Peyer's patch (tissue), 4 donors: Measurements from ENCODE around the gene SUSD1.

ENCODE experiments used
- POLR2A ChIP-seq, 2 donors: fragments of 450-650 bp; IDR thresholded peaks; one replicate each; pipeline ENCODE4 v1.5.1; 2017; ENCODE audit warnings: antibody characterized with exemption in 2 of 2, mild to moderate bottlenecking in 2 of 2, moderate library complexity in 2 of 2
- TF ChIP-seq, protein P1 (sequence below), 6 experiments: fragments of 450-650 bp in 4 of 6; fragments of 200-600 bp in 2 of 6; sonication (generic) in 1 of 6; IDR thresholded peaks; one replicate each; pipeline ENCODE4 v1.5.1; 2017 to 2019; ENCODE audit warnings: antibody characterized with exemption in 6 of 6, mild to moderate bottlenecking in 3 of 6, moderate library complexity in 1 of 6

GRCh38 chr9:112086627-112087026, 88.5 kb downstream of the SUSD1 start:
- TF ChIP-seq, protein P1, sequence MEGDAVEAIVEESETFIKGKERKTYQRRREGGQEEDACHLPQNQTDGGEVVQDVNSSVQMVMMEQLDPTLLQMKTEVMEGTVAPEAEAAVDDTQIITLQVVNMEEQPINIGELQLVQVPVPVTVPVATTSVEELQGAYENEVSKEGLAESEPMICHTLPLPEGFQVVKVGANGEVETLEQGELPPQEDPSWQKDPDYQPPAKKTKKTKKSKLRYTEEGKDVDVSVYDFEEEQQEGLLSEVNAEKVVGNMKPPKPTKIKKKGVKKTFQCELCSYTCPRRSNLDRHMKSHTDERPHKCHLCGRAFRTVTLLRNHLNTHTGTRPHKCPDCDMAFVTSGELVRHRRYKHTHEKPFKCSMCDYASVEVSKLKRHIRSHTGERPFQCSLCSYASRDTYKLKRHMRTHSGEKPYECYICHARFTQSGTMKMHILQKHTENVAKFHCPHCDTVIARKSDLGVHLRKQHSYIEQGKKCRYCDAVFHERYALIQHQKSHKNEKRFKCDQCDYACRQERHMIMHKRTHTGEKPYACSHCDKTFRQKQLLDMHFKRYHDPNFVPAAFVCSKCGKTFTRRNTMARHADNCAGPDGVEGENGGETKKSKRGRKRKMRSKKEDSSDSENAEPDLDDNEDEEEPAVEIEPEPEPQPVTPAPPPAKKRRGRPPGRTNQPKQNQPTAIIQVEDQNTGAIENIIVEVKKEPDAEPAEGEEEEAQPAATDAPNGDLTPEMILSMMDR (IDR thresholded peaks at IDR 0.05), result peak in 4 of 6 experiments; percentile 40 to 51 (median 46)
- TF ChIP-seq POLR2A (IDR thresholded peaks at IDR 0.05), result no peak
